NOMO-1 treated with DMSO at 0.1 percent for 48 hours (cell line): Measurements from ENCODE around the gene ANKRD10.

Source experiments
- DNase-seq: peaks from one replicate; lab custom pipeline; 2025; ENCODE audit not compliant: unreplicated experiment; lab: John Stamatoyannopoulos, UW

ANKRD10 gene

GRCh38 chr13:110885966-110886869, 28.7 kb downstream of the ANKRD10 start:
- DNase-seq = no peak

- DNase-seq = no peak
These were observed 29.4 kb downstream of the ANKRD10 start for GRCh38 chr13:110885516-110885915.

GRCh38 chr13:110884517-110884916, 30.4 kb downstream of the ANKRD10 start:
- DNase-seq = no peak

DNA sequence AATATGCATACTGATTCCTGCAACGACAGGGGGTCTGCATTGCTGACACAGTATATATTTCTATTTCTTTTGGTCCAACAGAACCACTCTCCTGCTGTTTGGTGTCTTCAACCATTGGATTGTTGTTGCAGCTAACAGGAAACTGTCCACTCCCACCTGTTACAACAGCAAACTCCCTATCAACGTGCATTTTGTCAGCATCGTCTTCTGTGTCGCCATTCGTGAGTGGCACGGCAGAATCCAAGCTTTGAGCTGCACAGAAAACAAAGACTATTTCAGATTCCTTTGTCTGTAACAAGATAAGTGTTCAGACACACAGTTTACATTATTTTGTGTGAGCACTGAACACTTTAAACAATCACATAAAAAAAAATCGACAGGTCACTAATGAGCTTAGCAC, 31.3 kb downstream of the ANKRD10 start:
- DNase-seq = no peak

GRCh38 chr13:110882972-110883371, 31.9 kb downstream of the ANKRD10 start:
- no peak for DNase-seq

DNA sequence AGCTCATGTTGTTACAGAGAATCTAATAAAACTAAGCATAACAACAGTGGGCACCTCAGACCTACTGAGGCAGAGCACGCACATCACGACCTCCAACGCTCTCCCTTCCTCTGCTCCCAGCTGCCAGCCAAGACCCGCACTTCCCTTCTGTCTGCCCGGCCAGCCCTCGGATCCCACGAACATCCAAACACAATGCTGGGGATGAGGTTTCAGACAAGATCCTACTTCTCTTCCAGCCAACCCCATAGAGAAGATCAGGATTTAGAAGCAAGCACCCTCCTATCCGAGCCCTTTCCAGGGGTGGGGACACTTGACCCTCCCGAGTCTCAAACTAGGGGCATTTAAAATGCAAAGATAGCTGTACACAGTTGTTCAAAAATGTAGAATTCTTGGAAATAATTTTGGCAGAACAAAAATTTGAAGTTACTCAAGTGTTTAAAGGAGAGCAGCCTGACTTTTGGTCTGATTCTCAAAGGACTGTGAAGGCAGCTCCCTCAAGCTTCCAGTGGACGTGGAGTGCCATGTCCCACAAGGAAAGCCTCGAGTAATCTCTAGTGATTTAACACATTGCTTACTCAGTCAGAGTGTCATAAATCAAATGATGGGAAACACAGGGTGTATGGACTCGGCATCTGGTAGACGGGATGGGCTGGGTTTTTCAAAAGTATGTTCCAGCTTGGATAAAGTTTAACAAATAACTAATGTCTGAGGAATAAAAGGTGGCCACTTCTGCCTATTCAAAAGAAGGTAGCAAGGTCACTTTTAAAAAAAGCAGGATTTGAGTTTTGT, 32.8 kb downstream of the ANKRD10 start:
- no peak for DNase-seq

- DNase-seq = no peak
These were observed 34.2 kb downstream of the ANKRD10 start for GRCh38 chr13:110880627-110881026.

GRCh38 chr13:110879482-110879881, 35.4 kb downstream of the ANKRD10 start:
- no peak for DNase-seq

- DNase-seq = no peak
These were observed 37.1 kb downstream of the ANKRD10 start for GRCh38 chr13:110877737-110878258.

GRCh38 chr13:110876609-110877008, 38.3 kb downstream of the ANKRD10 start:
- no peak for DNase-seq

DNA sequence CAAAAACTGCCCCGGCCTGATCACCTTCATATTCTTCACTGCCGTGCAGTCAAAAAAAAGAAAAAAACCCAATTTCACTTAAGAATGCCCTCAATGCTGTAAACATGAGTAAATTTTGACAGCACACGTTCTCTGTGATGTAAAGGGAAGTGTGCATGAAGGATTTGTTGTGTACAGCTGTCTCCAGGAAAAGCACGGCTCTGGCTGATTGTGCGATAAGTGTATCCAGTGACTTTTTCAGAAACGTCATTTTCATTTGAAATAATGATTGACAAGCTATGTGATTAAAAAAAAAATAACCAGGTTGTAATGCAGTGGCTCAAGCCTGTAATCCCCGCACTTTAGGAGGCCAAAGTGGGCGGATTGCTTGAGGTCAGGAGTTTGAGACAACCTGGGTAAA, 39.6 kb downstream of the ANKRD10 start:
- no peak for DNase-seq

GRCh38 chr13:110874508-110874960, 40.3 kb downstream of the ANKRD10 start:
- no peak for DNase-seq

DNA sequence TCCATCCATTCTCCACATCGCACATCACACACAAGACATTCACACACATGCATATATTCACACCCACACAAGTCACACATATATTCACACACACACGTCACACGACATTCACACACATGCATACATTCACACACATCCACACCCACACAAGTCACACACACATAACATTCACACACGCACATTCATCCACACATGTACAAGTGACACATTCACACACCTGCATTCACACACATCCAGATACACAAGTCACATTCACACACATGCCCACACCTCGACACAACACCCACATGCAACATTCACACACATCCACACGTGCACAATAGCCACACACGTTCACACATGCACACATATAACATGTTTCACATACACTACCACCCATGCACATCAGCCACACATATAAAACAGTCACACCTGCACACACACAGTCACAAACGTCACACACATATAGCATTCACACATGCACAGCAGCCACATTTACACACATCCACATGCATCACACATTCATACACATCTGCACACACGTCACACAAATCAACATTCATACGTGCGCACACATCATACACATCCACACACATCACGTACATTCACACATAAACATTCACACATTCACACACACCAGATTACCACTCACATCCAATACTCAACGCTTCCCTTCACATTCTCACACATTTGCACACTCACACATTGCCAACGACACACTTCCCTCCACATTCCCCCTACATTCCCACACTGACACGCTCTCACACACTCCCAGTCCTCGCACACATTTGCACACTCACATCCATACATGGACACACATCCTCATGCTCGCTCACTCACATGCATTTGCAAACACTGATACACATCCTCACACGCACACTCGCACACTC, 41.0 kb downstream of the ANKRD10 start:
- DNase-seq = no peak

DNA sequence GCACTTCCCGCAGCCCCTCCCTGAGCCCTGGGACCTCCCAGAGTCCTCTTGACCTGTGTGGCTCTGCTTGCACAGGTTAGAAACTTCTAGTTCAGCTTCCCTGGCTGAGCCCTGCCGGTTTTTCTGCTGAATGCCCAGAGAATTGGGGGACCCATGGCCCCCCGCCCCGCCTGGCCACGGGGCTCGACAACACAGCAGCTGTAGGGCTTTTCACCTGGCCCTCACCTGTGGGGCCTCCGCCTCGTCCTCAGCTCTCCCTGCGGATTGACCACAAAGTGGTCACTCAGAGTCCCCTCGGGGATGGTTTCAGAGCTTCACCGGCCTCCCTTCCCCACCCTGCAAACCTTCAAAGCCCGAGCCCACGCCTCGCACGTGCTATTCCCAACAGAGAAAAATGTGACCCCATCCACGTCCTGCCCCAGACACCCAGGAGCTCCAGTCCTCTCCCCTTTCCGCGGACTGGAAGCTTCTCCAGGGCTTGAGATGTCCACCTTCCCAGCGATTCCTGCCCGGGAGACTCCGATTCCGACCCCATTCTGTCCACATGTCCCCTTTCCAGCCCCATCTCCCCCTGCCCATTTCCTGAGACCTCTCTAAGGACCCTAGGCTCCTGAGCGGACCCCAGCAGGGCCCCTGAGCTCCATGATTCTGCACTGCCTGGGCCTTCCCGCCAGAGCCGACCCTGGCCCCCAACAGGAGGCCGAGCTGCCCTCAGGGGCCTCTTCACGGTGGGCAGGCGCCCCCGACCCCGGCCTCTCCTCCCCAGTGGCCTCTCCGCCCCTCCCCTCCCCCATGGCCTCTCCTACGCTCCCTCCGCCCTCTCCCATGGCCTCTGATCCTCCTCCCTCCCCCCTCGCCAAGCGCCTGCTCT, 41.9 kb downstream of the ANKRD10 start:
- no peak for DNase-seq

GRCh38 chr13:110872034-110872767, 42.7 kb downstream of the ANKRD10 start:
- no peak for DNase-seq

DNA sequence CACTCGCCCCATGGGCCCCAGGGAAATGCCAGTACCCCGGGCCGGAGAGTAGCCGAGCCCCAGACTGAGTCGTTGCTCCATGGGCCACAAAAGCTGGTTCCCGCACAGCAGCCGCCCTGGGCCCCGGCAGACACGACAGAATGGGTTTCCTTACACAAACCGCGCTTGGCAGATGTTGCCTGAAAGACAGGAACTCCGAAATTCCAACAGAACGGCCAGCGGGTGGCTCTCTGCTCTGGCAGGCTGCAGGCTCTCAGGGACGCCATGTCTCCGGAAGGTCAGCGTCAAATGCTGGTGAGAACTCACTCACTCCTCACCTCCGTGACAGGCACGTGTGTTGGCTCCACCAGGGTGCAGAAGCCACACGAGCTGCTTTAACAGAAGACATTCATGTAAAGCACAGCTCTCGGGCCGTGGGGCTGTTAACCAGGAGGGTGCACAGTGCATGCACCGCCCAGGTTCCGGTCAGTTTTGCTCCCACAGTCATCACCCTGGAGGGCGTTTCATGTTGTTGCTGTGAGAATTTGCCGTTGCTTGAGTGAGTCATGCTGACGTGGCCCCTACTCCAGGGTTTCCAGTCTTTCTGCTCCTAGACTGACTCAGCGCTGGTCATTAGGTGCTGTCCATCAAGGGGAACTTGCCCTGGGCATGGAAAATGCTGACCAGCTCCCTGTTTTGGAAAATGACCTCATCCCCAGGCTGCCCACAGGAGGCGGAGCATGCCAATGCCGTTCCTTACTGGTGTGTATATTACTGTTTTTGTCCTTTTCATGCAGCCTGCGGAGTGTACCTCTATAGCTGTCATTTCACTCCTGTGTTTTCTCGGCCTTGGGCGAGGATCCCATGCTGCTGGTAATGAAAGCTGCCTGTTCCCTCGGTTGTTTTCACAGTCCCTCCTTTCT, 44.8 kb downstream of the ANKRD10 start:
- DNase-seq = peak; percentile 81

GRCh38 chr13:110869231-110869804, 45.6 kb downstream of the ANKRD10 start:
- DNase-seq = no peak

GRCh38 chr13:110868720-110869119, 46.1 kb downstream of the ANKRD10 start:
- no peak for DNase-seq
